ENCODE measurements around the gene ISG20. TPM values are rescaled to one million over a fixed set of nuclear protein-coding genes. Genes with fewer than 3 reads are reported as not detected.

The ISG20 gene
- total RNA-seq, 1 experiment from 2014 or later = 14.9 TPM

DNA sequence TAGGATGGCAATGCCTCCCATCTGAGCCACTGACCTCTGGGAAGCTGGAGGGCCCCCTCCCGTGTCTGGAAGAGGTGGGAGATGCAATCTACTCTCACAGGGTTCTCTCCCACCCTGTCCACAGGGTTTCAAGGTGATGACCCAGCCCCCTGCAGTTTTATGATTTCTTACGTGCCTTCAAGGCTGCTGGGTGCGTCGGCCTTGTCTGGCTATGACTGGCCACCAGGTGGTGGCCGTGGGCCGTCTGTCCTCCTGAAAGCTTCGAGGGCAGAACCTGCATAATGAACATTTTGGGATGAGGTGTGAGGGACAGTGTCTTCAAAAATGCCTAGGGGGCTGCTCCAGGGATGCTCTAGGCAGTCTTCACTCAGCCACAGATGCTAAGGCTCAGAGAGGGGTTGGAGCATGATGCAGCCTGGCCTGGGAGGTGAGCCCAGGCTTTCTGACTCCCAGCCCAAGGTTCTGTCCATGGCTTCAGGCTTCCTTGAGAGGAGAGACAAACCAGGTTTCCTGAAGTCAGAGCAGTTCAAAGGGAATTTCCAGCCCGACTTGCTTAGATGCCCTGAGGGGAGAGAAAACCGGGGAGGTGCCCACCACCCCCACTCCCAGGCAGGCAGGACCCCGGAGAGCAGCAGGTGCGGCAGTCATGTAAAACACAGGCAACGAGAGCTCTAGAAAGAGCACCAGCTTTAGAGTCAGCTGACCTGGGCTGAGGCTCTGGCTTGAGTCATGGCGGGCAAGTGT is 18.7 kb downstream of the ISG20 start:
- POLR2A ChIA-PET = no interaction called here
- in situ Hi-C loops (cut with HindIII; ENCODE audit: low pct_unique_long_range_greater_than_20kb, low sequenced_read_pairs) = no loop called here
- peaks cover 4% of the 10 kb centered on the region; the same call in 1 of the 2 replicates for H3K27me3 ChIP-seq (ENCODE audit: control insufficient read depth, insufficient read depth, low read length)

DNA sequence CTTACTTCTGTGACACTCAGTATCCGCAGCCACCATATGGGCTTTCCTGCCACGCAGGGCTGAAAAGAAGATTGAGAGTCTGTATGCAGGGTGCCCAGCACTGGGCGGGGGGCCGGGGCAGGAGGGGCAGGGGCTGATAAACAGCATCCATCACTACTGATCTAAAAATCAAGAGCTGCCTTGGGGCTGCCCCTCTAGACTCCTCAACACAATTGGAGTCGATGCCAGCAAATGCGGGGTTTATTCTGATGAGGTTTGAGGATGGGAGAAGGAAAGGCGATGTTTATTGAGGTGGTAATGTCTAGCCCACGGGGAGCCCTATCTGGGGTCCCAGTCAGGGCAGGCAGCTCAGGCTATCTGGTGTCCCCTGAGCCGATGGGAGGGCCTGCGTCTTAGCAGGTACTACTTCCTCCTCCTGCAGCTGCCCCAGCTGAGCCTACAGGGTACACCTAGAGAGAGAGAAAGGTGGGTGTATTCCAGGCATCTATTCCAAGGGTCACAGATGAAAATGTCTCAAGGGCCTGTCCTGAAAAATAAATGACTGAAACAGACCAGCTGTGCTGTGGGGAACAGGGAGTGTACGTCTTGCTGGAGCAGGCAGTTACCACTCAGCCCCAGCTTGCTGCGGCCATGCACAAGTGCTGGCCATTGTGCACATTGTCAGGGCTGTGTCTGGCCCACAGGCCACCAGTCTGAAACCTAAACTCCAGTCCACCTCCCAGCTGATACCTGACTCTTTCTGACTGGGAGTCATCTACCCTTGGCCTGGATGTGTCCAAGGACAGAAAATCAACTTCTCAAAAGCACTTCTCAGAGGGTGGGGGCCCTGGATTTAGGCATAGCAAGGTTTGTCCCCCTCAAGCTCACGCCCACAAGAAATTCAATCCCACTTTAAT is 19.5 kb downstream of the ISG20 start:
- POLR2A ChIA-PET = no interaction called here

More for the DNA sequence above, 18.7 kb downstream of the ISG20 start:
- no peaks in the 10 kb centered on the region for H3K36me3 ChIP-seq (ENCODE audit: control insufficient read depth, insufficient read depth, low read length)
- H3K4me3 ChIP-seq (ENCODE audit: low read depth in 2 of 2, low read length in 2 of 2) = no peak overlapping the region
- ATAC-seq (peak; percentile 85), DNase-seq (ENCODE audit: low read depth, low spot score) (no peak)
- CTCF ChIA-PET = interaction anchor here (0.6 to 1.5 kb wide), 2 partner anchors 32 to 211 kb away, joined by 5 to 10 read pairs; no protein-coding TSS in a partner anchor
- H3K4me1 ChIP-seq (ENCODE audit: control insufficient read depth, insufficient read depth, low read length) = no peaks in the 10 kb centered on the region
- H3K9me3 ChIP-seq (ENCODE audit: control insufficient read depth, insufficient read depth, low read depth, low read length) = no peaks in the 10 kb centered on the region
- H3K27ac ChIP-seq (ENCODE audit: low read length) = no peak overlapping the region
- intact Hi-C loops (cut with micrococcal nuclease; ENCODE audit: unreplicated experiment) = loop anchor here (1.0 to 5.0 kb wide), 2 partner anchors 45 to 177 kb away; no protein-coding TSS in a partner anchor
- BruUV-seq (replicated peaks) = no TSS peak
- TF ChIP-seq TCF7L2 (IDR thresholded peaks at IDR 0.05; ENCODE audit: low read depth, low read length) = no peak
- TF ChIP-seq, protein P1, sequence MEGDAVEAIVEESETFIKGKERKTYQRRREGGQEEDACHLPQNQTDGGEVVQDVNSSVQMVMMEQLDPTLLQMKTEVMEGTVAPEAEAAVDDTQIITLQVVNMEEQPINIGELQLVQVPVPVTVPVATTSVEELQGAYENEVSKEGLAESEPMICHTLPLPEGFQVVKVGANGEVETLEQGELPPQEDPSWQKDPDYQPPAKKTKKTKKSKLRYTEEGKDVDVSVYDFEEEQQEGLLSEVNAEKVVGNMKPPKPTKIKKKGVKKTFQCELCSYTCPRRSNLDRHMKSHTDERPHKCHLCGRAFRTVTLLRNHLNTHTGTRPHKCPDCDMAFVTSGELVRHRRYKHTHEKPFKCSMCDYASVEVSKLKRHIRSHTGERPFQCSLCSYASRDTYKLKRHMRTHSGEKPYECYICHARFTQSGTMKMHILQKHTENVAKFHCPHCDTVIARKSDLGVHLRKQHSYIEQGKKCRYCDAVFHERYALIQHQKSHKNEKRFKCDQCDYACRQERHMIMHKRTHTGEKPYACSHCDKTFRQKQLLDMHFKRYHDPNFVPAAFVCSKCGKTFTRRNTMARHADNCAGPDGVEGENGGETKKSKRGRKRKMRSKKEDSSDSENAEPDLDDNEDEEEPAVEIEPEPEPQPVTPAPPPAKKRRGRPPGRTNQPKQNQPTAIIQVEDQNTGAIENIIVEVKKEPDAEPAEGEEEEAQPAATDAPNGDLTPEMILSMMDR (IDR thresholded peaks at IDR 0.05) = peak; percentile 94

DNA sequence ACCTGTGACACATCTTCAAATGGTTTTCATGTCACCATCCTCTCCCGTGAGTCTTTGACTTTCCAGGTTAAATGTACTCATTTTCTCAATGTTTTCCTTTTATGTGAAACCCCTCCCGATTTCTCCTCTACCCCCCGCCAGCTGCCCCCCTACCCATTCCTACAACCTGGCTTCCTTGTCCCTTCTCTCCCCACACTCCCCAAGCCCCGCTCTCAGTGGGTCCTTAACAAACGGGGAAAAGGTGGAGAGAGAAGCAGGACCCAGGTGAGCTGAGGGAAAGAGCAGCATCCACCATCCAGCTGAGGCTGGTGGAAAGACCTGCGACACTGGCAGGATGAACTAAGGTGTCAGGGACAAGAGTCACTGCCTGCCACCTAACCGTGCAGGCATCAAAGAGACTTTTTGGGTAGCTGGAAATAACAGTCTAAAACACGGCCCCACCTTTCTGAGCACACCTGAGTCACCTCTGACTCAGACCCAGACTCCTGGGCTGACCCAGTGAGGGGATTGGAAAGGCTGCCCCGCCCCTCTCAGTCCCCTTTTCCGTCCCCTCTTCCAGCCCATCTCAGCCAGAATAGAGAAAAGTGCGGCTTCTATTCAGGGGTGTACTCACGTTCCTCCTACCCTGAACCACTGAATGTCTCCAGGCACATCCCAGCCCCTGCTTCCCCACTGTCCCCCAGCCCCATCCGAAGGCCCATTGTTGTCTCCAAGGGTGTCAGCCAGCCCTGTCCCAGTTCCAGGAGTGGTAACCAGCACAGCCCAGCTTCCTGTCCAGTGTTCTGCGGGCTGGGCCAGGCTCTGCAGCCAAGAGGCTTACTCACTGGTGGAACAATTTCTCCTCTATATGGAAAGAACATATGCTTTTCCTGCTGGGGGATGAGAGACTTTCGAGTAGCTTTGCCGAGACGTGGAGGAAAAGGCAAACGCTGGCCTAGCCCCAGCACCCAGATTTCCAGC is 20.4 kb downstream of the ISG20 start:
- Histone ChIP-seq H3K27me3 (ENCODE audit: control insufficient read depth, insufficient read depth, low read length) (peaks cover 4% of the 10 kb centered on the region; the same call in 1 of the 2 replicates), H3K27ac (ENCODE audit: low read length) (no peak overlapping the region), H3K4me1 (ENCODE audit: control insufficient read depth, insufficient read depth, low read length) (no peaks in the 10 kb centered on the region), H3K4me3 (ENCODE audit: low read depth in 2 of 2, low read length in 2 of 2) (no peak overlapping the region), H3K36me3 (ENCODE audit: control insufficient read depth, insufficient read depth, low read length) (no peaks in the 10 kb centered on the region), H3K9me3 (ENCODE audit: control insufficient read depth, insufficient read depth, low read depth, low read length) (no peaks in the 10 kb centered on the region)
- DNase-seq (ENCODE audit: low read depth, low spot score) (no peak), ATAC-seq (no peak)
- BruUV-seq (replicated peaks) = no TSS peak
- TF ChIP-seq, protein P1 (IDR thresholded peaks at IDR 0.05) = no peak
- in situ Hi-C loops (cut with HindIII; ENCODE audit: low pct_unique_long_range_greater_than_20kb, low sequenced_read_pairs) = no loop called here
- POLR2A ChIA-PET = no interaction called here
- CTCF ChIA-PET = no interaction called here
- intact Hi-C loops (cut with micrococcal nuclease; ENCODE audit: unreplicated experiment) = loop anchor here (5.0 kb wide), 1 partner anchor 43 kb away; no protein-coding TSS in a partner anchor

More for the DNA sequence above, 19.5 kb downstream of the ISG20 start:
- TF ChIP-seq TCF7L2 (IDR thresholded peaks at IDR 0.05; ENCODE audit: low read depth, low read length) = no peak
- TF ChIP-seq SIN3A (IDR thresholded peaks at IDR 0.05; ENCODE audit: borderline replicate concordance, insufficient read depth, low read depth, low read length) = no peak
- ATAC-seq (no peak), DNase-seq (ENCODE audit: low read depth, low spot score) (no peak)
- intact Hi-C loops (cut with micrococcal nuclease; ENCODE audit: unreplicated experiment) (loop anchor here (5.0 kb wide), 1 partner anchor 44 kb away; no protein-coding TSS in a partner anchor), in situ Hi-C loops (cut with HindIII; ENCODE audit: low pct_unique_long_range_greater_than_20kb, low sequenced_read_pairs) (no loop called here)
- Histone ChIP-seq H3K4me1 (ENCODE audit: control insufficient read depth, insufficient read depth, low read length) (no peaks in the 10 kb centered on the region), H3K27me3 (ENCODE audit: control insufficient read depth, insufficient read depth, low read length) (peaks cover 4% of the 10 kb centered on the region; the same call in 1 of the 2 replicates), H3K4me3 (ENCODE audit: low read depth in 2 of 2, low read length in 2 of 2) (no peak overlapping the region), H3K9me3 (ENCODE audit: control insufficient read depth, insufficient read depth, low read depth, low read length) (no peaks in the 10 kb centered on the region), H3K27ac (ENCODE audit: low read length) (no peak overlapping the region), H3K36me3 (ENCODE audit: control insufficient read depth, insufficient read depth, low read length) (no peaks in the 10 kb centered on the region)
- BruUV-seq (replicated peaks) = no TSS peak
- CTCF ChIA-PET = no interaction called here
